DND-41 (cell line): ENCODE measurements around the gene NDUFA13.

Experiments used
- ATAC-seq: fragments of 200-7000 bp; cut with Tn5 transposase; 3 replicates; pipeline ENCODE4 v1.9.1; 2021; ENCODE audit warnings: low read depth; ENCODE audit not compliant: insufficient read depth
- DNase-seq: peaks from one replicate; pipeline ENCODE4 v3.0.0-alpha.2; 2020
- H2AFZ ChIP-seq: 2 replicates; pipeline ENCODE4 v1.6.0; 2012; ENCODE audit warnings: low read depth, low read length
- H3K27ac ChIP-seq: 2 replicates; pipeline ENCODE4 v1.5.1; 2012; ENCODE audit warnings: low read length, inconsistent platforms
- H3K27me3 ChIP-seq: fragments of 200-600 bp; sonication (generic); 2 replicates; pipeline ENCODE4 v1.6.0; 2012; ENCODE audit warnings: low read length, mild to moderate bottlenecking, inconsistent platforms; ENCODE audit not compliant: insufficient read depth, poor library complexity
- H3K36me3 ChIP-seq: 2 replicates; pipeline ENCODE4 v1.5.1; 2012; ENCODE audit warnings: low read length, inconsistent platforms; ENCODE audit not compliant: insufficient read depth
- H3K4me1 ChIP-seq: 2 replicates; pipeline ENCODE4 v1.5.1; 2012; ENCODE audit warnings: mild to moderate bottlenecking, low read length; ENCODE audit not compliant: insufficient read depth
- H3K4me2 ChIP-seq: 2 replicates; pipeline ENCODE4 v1.6.0; 2012; ENCODE audit warnings: mild to moderate bottlenecking, moderate library complexity, low read length, inconsistent platforms; ENCODE audit not compliant: insufficient read depth
- H3K4me3 ChIP-seq, 2 experiments: fragments of 200-600 bp in 1 of 2; shearing (Covaris generic) in 1 of 2; 2 replicates each; pipeline ENCODE4 v1.5.1; 2012 to 2016; ENCODE audit warnings: inconsistent platforms in 2 of 2, low read length in 2 of 2, mild to moderate bottlenecking in 2 of 2, low read depth in 1 of 2, moderate library complexity in 1 of 2
- H3K79me2 ChIP-seq: 2 replicates; pipeline ENCODE4 v1.6.0; 2012; ENCODE audit warnings: low read length, inconsistent platforms; ENCODE audit not compliant: insufficient read depth
- H3K9ac ChIP-seq: 2 replicates; pipeline ENCODE4 v1.6.0; 2012; ENCODE audit warnings: low read depth, mild to moderate bottlenecking, inconsistent platforms, low read length, moderate library complexity
- H3K9me3 ChIP-seq: 2 replicates; pipeline ENCODE4 v1.5.1; 2012; ENCODE audit warnings: low read length, moderate library complexity, mild to moderate bottlenecking, inconsistent platforms; ENCODE audit not compliant: insufficient read depth, severe bottlenecking
- H4K20me1 ChIP-seq: 2 replicates; pipeline ENCODE4 v1.6.0; 2012; ENCODE audit warnings: low read length; ENCODE audit not compliant: insufficient read depth
- CTCF ChIP-seq: IDR thresholded peaks from 2 replicates; pipeline ENCODE4 v1.5.1; 2012; ENCODE audit warnings: borderline replicate concordance, low read length, moderate library complexity, mild to moderate bottlenecking; ENCODE audit not compliant: poor library complexity, severe bottlenecking; ENCODE audit errors: extremely low read depth
- EZH2 ChIP-seq: IDR thresholded peaks from 3 replicates; pipeline ENCODE4 v1.6.1; 2012; ENCODE audit warnings: borderline replicate concordance, low read depth, mild to moderate bottlenecking, moderate library complexity, low read length, inconsistent platforms; ENCODE audit not compliant: severe bottlenecking

Gene NDUFA13

GRCh38 chr19:19543101-19543500, 27.1 kb downstream of the NDUFA13 start:
- Histone ChIP-seq H3K79me2 (no peaks in the 10 kb centered on the region), H3K9ac (no peak overlapping the region), H3K36me3 (no peaks in the 10 kb centered on the region), H3K27me3 (no peaks in the 10 kb centered on the region), H3K4me1 (no peaks in the 10 kb centered on the region), H3K4me3 (no peak overlapping the region), H3K9me3 (no peaks in the 10 kb centered on the region), H2AFZ (no peak overlapping the region), H4K20me1 (no peaks in the 10 kb centered on the region), H3K4me2 (no peak overlapping the region), H3K27ac (no peak overlapping the region)
- DNase-seq, result no peak
- no peak for ATAC-seq
- TF ChIP-seq CTCF, result no peak
- TF ChIP-seq EZH2, result no peak

- Histone ChIP-seq H3K79me2 (no peaks in the 10 kb centered on the region), H3K4me3 (no peak overlapping the region), H3K4me2 (no peak overlapping the region), H4K20me1 (no peaks in the 10 kb centered on the region), H3K9me3 (no peaks in the 10 kb centered on the region), H3K27me3 (no peaks in the 10 kb centered on the region), H3K27ac (no peak overlapping the region), H3K4me1 (no peaks in the 10 kb centered on the region), H3K36me3 (no peaks in the 10 kb centered on the region), H2AFZ (no peak overlapping the region), H3K9ac (no peak overlapping the region)
- DNase-seq (no peak), ATAC-seq (no peak)
- TF ChIP-seq CTCF, result no peak
- TF ChIP-seq EZH2, result no peak
Measured at GRCh38 chr19:19543640-19544039, 27.6 kb downstream of the NDUFA13 start.

GRCh38 chr19:19544257-19544953, 28.4 kb downstream of the NDUFA13 start:
- no peak for ATAC-seq
- no peak for TF ChIP-seq EZH2
- no peak for TF ChIP-seq CTCF

More at GRCh38 chr19:19544257-19544953, 28.4 kb downstream of the NDUFA13 start:
- H3K27me3 ChIP-seq, result no peaks in the 10 kb centered on the region
- no peaks in the 10 kb centered on the region for H3K36me3 ChIP-seq
- H3K79me2 ChIP-seq, result no peaks in the 10 kb centered on the region
- H2AFZ ChIP-seq, result no peak overlapping the region
- H3K9me3 ChIP-seq, result no peaks in the 10 kb centered on the region
- no peak overlapping the region for H3K9ac ChIP-seq
- H3K4me3 ChIP-seq, result no peak overlapping the region
- DNase-seq, result no peak
- H3K4me2 ChIP-seq, result no peak overlapping the region
- H3K4me1 ChIP-seq, result no peaks in the 10 kb centered on the region
- H3K27ac ChIP-seq, result no peak overlapping the region
- no peaks in the 10 kb centered on the region for H4K20me1 ChIP-seq
